GM23338 (cell line): Measurements from ENCODE around the gene MAPK6. TPM values are rescaled to one million over a fixed set of nuclear protein-coding genes. Genes with fewer than 3 reads are reported as not detected.

Experiments
- ATAC-seq: fragments of 200-7000 bp; cut with Tn5 transposase; 3 replicates; pipeline ENCODE4 v1.9.1; 2020
- DNase-seq: peaks from one replicate; pipeline ENCODE4 v3.0.0-alpha.2; 2015; ENCODE audit warnings: low spot score
- H2AFZ ChIP-seq: fragments of 200-600 bp; sonication (generic); 2 replicates; pipeline ENCODE4 v1.8.0; 2016; ENCODE audit warnings: antibody characterized with exemption, mild to moderate bottlenecking, moderate library complexity
- H3F3A ChIP-seq: fragments of 200-600 bp; sonication (generic); replicated peaks from 2 replicates; pipeline ENCODE4 v1.8.0; 2017; ENCODE audit warnings: antibody characterized with exemption, mixed run types, low read depth
- H3K27ac ChIP-seq: fragments of 200-600 bp; sonication (generic); 2 replicates; pipeline ENCODE4 v1.6.1; 2016; ENCODE audit warnings: low read depth
- H3K27me3 ChIP-seq: fragments of 200-600 bp; sonication (generic); 2 replicates; pipeline ENCODE4 v1.8.0; 2016; ENCODE audit warnings: mild to moderate bottlenecking, mixed run types, moderate library complexity; ENCODE audit not compliant: insufficient read depth
- H3K36me3 ChIP-seq: fragments of 200-600 bp; sonication (generic); 2 replicates; pipeline ENCODE4 v1.8.0; 2016; ENCODE audit warnings: mild to moderate bottlenecking; ENCODE audit not compliant: insufficient read depth
- H3K4me1 ChIP-seq: fragments of 200-600 bp; sonication (generic); 2 replicates; pipeline ENCODE4 v1.8.0; 2016; ENCODE audit warnings: mild to moderate bottlenecking, moderate library complexity; ENCODE audit not compliant: insufficient read depth
- H3K4me2 ChIP-seq: fragments of 200-600 bp; sonication (generic); 2 replicates; pipeline ENCODE4 v1.7.1; 2017; ENCODE audit warnings: mixed run types
- H3K4me3 ChIP-seq: fragments of 200-600 bp; sonication (generic); 2 replicates; pipeline ENCODE4 v1.6.1; 2016; ENCODE audit warnings: mixed run types
- H3K79me2 ChIP-seq: fragments of 200-600 bp; sonication (generic); replicated peaks from 2 replicates; pipeline ENCODE4 v1.8.0; 2017; ENCODE audit warnings: mild to moderate bottlenecking; ENCODE audit not compliant: insufficient read depth
- H3K9me2 ChIP-seq: fragments of 200-600 bp; sonication (generic); 2 replicates; pipeline ENCODE4 v1.8.0; 2017; ENCODE audit not compliant: insufficient read depth
- H4K20me1 ChIP-seq: fragments of 200-600 bp; sonication (generic); replicated peaks from 2 replicates; pipeline ENCODE4 v1.8.0; 2017; ENCODE audit warnings: mild to moderate bottlenecking; ENCODE audit not compliant: insufficient read depth
- H3K27ac Mint-ChIP-seq: 2 replicates; pipeline ENCODE4 v1.8.0; 2020; ENCODE audit warnings: inconsistent platforms, mild to moderate bottlenecking, moderate library complexity, mixed read lengths
- H3K27me3 Mint-ChIP-seq: 3 replicates; pipeline ENCODE4 v1.8.0; 2022; ENCODE audit warnings: low read depth, mild to moderate bottlenecking, moderate library complexity, mixed read lengths, inconsistent platforms; ENCODE audit not compliant: insufficient read depth, poor library complexity
- H3K36me3 Mint-ChIP-seq: 3 replicates; pipeline ENCODE4 v1.8.0; 2021; ENCODE audit warnings: low read depth, mild to moderate bottlenecking, inconsistent platforms, moderate library complexity, mixed read lengths
- H3K4me1 Mint-ChIP-seq: 3 replicates; pipeline ENCODE4 v1.8.0; 2020; ENCODE audit warnings: mild to moderate bottlenecking, inconsistent platforms, mixed read lengths
- H3K4me3 Mint-ChIP-seq: 3 replicates; pipeline ENCODE4 v1.8.0; 2021; ENCODE audit warnings: moderate library complexity, mild to moderate bottlenecking, inconsistent platforms, mixed read lengths
- H3K9me3 Mint-ChIP-seq: 3 replicates; pipeline ENCODE4 v1.8.0; 2020; ENCODE audit warnings: moderate library complexity, mild to moderate bottlenecking, inconsistent platforms, mixed read lengths
- CREB1 ChIP-seq: fragments of 250-450 bp; sonication (Bioruptor Pico); IDR thresholded peaks from 2 replicates; pipeline ENCODE4 v1.5.0; 2020; ENCODE audit warnings: low read depth, mild to moderate bottlenecking, moderate library complexity
- CTCF ChIP-seq, 2 experiments: fragments of 200-600 bp in 1 of 2; sonication (generic) in 1 of 2; conservative IDR thresholded peaks; 2 replicates each; pipeline versions ENCODE4 v1.5.1 to v1.6.1; 2016 to 2017; ENCODE audit warnings: antibody characterized with exemption in 2 of 2, low read depth in 2 of 2, mild to moderate bottlenecking in 2 of 2, moderate library complexity in 1 of 2
- ETS1 ChIP-seq: IDR thresholded peaks from 2 replicates; pipeline ENCODE4 v1.6.1; 2016; ENCODE audit warnings: antibody characterized with exemption
- EZH2 ChIP-seq: fragments of 200-600 bp; sonication (generic); IDR thresholded peaks from one replicate; pipeline ENCODE4 v1.8.0; 2017; ENCODE audit warnings: antibody characterized with exemption, mild to moderate bottlenecking, low read depth; ENCODE audit not compliant: unreplicated experiment
- EZH2phosphoT487 ChIP-seq: fragments of 200-600 bp; sonication (generic); IDR thresholded peaks from one replicate; pipeline ENCODE4 v1.8.1; 2018; ENCODE audit warnings: antibody characterized with exemption; ENCODE audit not compliant: unreplicated experiment
- JUNB ChIP-seq: IDR thresholded peaks from one replicate; pipeline ENCODE4 v1.6.1; 2016; ENCODE audit warnings: antibody characterized with exemption; ENCODE audit not compliant: unreplicated experiment
- NANOG ChIP-seq: IDR thresholded peaks from 2 replicates; pipeline ENCODE4 v1.6.1; 2016; ENCODE audit warnings: antibody characterized with exemption, borderline replicate concordance
- POLR2AphosphoS5 ChIP-seq: IDR thresholded peaks from 2 replicates; pipeline ENCODE4 v1.6.1; 2016; ENCODE audit warnings: antibody characterized with exemption, low read depth
- REST ChIP-seq: IDR thresholded peaks from one replicate; pipeline ENCODE4 v1.6.1; 2018; ENCODE audit warnings: antibody characterized with exemption; ENCODE audit not compliant: unreplicated experiment
- STAT1 ChIP-seq: IDR thresholded peaks from one replicate; pipeline ENCODE4 v1.6.1; 2016; ENCODE audit warnings: antibody characterized with exemption; ENCODE audit not compliant: unreplicated experiment
- ZNF114 ChIP-seq: fragments of 250-450 bp; sonication (Bioruptor Pico); IDR thresholded peaks from 2 replicates; pipeline ENCODE4 v1.5.0; 2020; ENCODE audit warnings: mild to moderate bottlenecking, moderate library complexity
- ZNF331 ChIP-seq: fragments of 250-450 bp; sonication (Bioruptor Pico); IDR thresholded peaks from 2 replicates; pipeline ENCODE4 v1.5.0; 2020; ENCODE audit warnings: low read depth, mild to moderate bottlenecking, moderate library complexity
- polyA plus RNA-seq: library from polyadenylated mRNA; unstranded; fragments of >200 nt; fragmentation: Nextera tagmentation; extraction: Ambion mirVana; gene quantifications from 2 replicates; pipeline ENCODE4 v1.2.1, GENCODE V29; 2016
- total RNA-seq: library from RNA; depleted of rRNA; stranded (reverse); fragments of >200 nt; shearing (Covaris generic); gene quantifications from 2 replicates; pipeline ENCODE4 v1.2.3, GENCODE V29; 2014

MAPK6 gene
- total and polyA plus RNA-seq, 2 experiments from 2014 or later: 40.9 to 92.3 TPM

GRCh38 chr15:52107238-52107637, 88.2 kb downstream of the MAPK6 start (continued):
- no peak for TF ChIP-seq EZH2
- TF ChIP-seq ZNF331 (CRISPR knock-in tag): no peak
- TF ChIP-seq CTCF (conservative IDR thresholded peaks at IDR 0.05; ENCODE audit: low read depth in 2 of 2): no peak
- no peak for TF ChIP-seq CREB1 (CRISPR knock-in tag)
- TF ChIP-seq NANOG: no peak
- TF ChIP-seq POLR2AphosphoS5: no peak
- no peak for TF ChIP-seq STAT1
- no peak for TF ChIP-seq REST

- H3K4me1 Mint-ChIP-seq: peaks cover 13% of the 10 kb centered on the region
- Histone ChIP-seq H3K4me3 (no peak overlapping the region), H3K27me3 (peaks cover 42% of the 10 kb centered on the region), H3K4me1 (peaks cover 9% of the 10 kb centered on the region; the same call in 1 of the 2 replicates), H4K20me1 (no peaks in the 10 kb centered on the region), H3K9me2 (peaks cover 3% of the 10 kb centered on the region; the same call in 1 of the 2 replicates), H3K36me3 (no peaks in the 10 kb centered on the region), H3K27ac (no peak overlapping the region), H3K79me2 (no peaks in the 10 kb centered on the region), H3K4me2 (no peak overlapping the region), H2AFZ (no peak overlapping the region), H3F3A (no peaks in the 10 kb centered on the region)
- H3K27me3 Mint-ChIP-seq: peaks cover 35% of the 10 kb centered on the region
- H3K9me3 Mint-ChIP-seq: 0 out of 3 replicates have a peak, but pooled peaks cover 5% of the 10 kb centered on the region
- TF ChIP-seq EZH2phosphoT487: no peak
- TF ChIP-seq NANOG: no peak
- no peak for TF ChIP-seq JUNB
- TF ChIP-seq REST: no peak
- no peak for TF ChIP-seq CREB1 (CRISPR knock-in tag)
- TF ChIP-seq CTCF (conservative IDR thresholded peaks at IDR 0.05; ENCODE audit: low read depth in 2 of 2): no peak
- TF ChIP-seq EZH2: no peak
- TF ChIP-seq ZNF114 (CRISPR knock-in tag): no peak
- TF ChIP-seq ETS1: no peak
- no peak for TF ChIP-seq ZNF331 (CRISPR knock-in tag)
- H3K27ac Mint-ChIP-seq: no peak overlapping the region
- ATAC-seq (no peak), DNase-seq (no peak)
- H3K36me3 Mint-ChIP-seq: no peaks in the 10 kb centered on the region
- no peak overlapping the region for H3K4me3 Mint-ChIP-seq
These were observed 90.8 kb downstream of the MAPK6 start for GRCh38 chr15:52109559-52110451.
